GM21825 (cell line): ENCODE data around the gene RFC4.

ENCODE experiments used
- ATAC-seq: cut with Tn5 transposase; IDR thresholded peaks from one replicate; pipeline ENCODE4 v1.9.1; 2021; ENCODE audit warnings: mild to moderate bottlenecking, moderate library complexity; ENCODE audit not compliant: unreplicated experiment

RFC4 gene

GRCh38 chr3:186751480-186751879 is 54.8 kb downstream of the RFC4 start:
- ATAC-seq = no peak

DNA sequence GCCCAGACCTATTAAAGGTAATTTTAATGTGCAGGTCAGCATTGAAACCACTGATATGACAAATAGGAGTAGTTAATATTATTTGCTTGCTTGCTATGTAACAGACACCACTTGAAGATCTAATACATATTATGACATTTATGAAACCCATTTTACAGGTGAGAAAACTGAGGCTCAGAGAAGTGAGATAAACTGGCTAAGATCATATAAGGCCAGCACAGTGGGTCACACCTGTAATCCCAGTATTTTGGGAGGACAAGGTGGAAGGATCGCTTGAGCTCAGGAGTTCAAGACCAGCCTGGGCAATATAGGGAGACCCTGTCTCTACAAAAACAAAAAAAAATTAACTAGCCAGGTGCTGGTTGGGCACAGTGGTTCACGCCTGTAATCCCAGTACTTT is 56.0 kb downstream of the RFC4 start:
- ATAC-seq = no peak

- ATAC-seq = no peak
These were observed 60.3 kb downstream of the RFC4 start for GRCh38 chr3:186746008-186746407.

DNA sequence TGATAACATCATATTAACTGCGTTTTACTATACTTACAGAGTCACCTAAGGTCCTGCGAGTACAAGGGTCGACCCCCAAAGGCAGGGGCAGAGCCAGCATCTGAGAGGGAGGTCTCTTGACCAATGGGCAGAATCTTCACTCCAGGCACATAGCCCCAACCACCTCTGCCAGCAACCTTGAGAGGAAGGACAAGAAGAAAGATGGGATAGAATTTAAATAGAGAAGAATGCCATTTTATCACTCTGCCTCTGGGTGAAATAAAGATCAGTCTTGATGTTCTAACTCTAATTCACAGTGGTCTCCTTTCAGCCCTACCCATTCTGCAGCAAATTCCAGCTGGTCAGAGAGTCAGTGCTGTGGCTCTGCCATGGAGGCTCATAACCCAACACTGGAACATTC is 62.6 kb downstream of the RFC4 start:
- ATAC-seq = no peak

DNA sequence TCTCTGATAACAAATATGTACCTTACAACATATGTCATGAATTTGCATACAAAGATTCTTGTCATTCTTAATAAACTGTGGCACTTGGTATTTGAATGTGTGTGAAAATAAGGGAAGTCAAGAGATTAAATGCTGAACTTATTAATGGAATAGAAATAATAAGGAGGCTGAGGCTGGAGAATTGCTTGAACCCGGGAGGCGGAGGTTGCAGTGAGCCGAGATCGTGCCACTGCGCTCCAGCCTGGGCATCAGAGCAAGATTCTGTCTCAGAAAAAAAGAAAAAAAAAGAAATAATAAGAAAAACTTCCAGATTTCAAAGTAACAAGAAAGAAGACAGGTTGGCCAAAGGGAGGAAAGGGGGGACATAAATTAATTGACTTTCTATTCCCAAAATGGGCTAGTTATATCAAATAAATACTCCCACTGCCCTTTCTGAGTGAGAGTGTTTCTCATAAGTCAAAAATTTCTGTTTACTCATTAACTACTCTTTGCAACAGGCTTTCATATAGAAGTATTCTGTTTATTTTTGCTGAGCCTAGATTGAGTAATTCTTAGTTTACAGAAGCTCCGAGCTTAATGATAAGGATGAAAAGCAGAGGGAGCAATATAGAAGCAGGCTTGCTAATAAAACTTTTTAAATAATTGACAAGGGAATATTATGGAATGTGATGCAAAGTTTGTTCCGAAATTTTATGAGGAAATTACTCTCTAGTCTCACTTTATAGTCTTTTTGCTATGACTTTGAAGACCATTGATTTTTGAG is 63.5 kb downstream of the RFC4 start:
- no peak for ATAC-seq
